ENCODE measurements around the gene WIZ.

WIZ gene

GRCh38 chr19:15466851-15467733 is 17.3 kb upstream of the WIZ start:
- no peak for DNase-seq

GRCh38 chr19:15464394-15465385 is 14.9 kb upstream of the WIZ start, which contains the start of gene RASAL3:
TSS of gene RASAL3 (minus strand) at chr19:15464544. CDS start at chr19:15464358, 186 bp downstream.
- DNase-seq: no peak

- no peak for DNase-seq
Observed at GRCh38 chr19:15463861-15464371, 14.2 kb upstream of the WIZ start.

GRCh38 chr19:15461694-15462093 is 11.9 kb upstream of the WIZ start:
- DNase-seq: no peak

- DNase-seq: no peak
Observed at GRCh38 chr19:15457701-15458484, 8.1 kb upstream of the WIZ start.

GRCh38 chr19:15456871-15457700 is 7.3 kb upstream of the WIZ start:
- peak; percentile 68 for DNase-seq

- no peak for DNase-seq
Observed at GRCh38 chr19:15456441-15456840, 6.7 kb upstream of the WIZ start.

- no peak for DNase-seq
Observed at GRCh38 chr19:15455996-15456395, 6.2 kb upstream of the WIZ start.

GRCh38 chr19:15453906-15454860 is 4.4 kb upstream of the WIZ start:
- DNase-seq: no peak

- no peak for DNase-seq
Observed at GRCh38 chr19:15453091-15453578, 3.4 kb upstream of the WIZ start.

- DNase-seq: peak; percentile 92
Observed at GRCh38 chr19:15452111-15453047, 2.6 kb upstream of the WIZ start.

- DNase-seq: no peak
Observed at GRCh38 chr19:15450528-15450890, 753 bp upstream of the WIZ start.

GRCh38 chr19:15448778-15449619 is 757 bp downstream of the WIZ start:
- peak; percentile 57 for DNase-seq

GRCh38 chr19:15448044-15448777 is 1.5 kb downstream of the WIZ start:
- peak; percentile 52 for DNase-seq

GRCh38 chr19:15447057-15447456 is 2.7 kb downstream of the WIZ start:
- DNase-seq: no peak

GRCh38 chr19:15445807-15446376 is 3.9 kb downstream of the WIZ start:
- DNase-seq: no peak

GRCh38 chr19:15445227-15445605 is 4.5 kb downstream of the WIZ start:
- DNase-seq: no peak
